Activated effector memory CD4-positive, alpha-beta T cell treated with Interleukin-2 at 50 U/mL for 16 hours (primary cell): ENCODE results near the gene ABCA8.
"Not testable (repeated sequence)": the region's sequence is repeated elsewhere in the genome, so short reads cannot be mapped to it uniquely, and the experiment has no call there.

Source experiments
- DNase-seq: peaks from one replicate; pipeline ENCODE4 v3.0.0-alpha.2; 2020

ABCA8 gene

DNA sequence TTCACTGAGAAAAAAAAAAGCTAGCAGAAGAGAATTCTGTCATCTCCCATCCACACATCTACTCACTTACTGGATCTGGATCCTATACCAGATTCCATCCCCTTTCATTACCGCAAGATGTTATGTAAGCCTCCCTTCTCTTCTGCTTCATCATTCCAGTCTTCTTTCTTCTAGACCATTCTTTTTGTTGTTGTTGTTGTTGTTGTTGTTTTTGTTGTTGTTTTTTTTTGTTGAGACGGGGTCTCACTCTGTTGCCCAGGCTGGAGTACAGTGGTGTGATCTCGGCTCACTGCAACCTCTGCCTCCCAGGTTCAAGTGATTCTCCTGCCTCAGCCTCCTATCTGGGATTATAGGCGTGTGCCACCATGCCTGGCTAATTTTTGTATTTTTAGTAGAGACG is 131.0 kb downstream of the ABCA8 start:
- DNase-seq: not testable (repeated sequence)

DNA sequence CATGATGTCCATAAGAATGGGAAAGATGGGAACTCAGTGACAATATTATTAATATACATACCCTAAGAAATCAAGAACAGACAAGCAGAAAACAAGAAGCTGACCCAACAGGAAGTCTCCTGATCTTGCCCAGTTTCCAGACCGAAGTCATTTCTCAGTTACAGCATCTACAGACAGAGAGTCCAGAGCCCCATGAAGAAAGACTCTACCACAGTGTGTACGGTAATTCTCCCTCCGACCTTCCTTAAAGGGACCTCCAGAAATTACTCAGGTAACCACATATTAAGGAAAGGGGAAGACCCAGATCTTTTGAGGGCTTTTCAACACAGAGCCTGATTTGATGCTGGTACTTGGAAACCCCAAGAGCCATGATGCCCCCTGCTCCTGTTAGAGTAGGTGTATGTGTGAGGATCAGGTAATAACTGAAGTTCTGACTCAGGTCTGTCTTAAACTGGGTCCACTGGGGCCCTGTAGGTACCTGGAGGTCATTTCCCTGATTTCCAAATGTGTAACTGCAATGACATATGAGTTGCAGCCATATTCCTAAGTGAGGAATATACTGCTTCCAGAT is 132.4 kb downstream of the ABCA8 start:
- no peak for DNase-seq

DNA sequence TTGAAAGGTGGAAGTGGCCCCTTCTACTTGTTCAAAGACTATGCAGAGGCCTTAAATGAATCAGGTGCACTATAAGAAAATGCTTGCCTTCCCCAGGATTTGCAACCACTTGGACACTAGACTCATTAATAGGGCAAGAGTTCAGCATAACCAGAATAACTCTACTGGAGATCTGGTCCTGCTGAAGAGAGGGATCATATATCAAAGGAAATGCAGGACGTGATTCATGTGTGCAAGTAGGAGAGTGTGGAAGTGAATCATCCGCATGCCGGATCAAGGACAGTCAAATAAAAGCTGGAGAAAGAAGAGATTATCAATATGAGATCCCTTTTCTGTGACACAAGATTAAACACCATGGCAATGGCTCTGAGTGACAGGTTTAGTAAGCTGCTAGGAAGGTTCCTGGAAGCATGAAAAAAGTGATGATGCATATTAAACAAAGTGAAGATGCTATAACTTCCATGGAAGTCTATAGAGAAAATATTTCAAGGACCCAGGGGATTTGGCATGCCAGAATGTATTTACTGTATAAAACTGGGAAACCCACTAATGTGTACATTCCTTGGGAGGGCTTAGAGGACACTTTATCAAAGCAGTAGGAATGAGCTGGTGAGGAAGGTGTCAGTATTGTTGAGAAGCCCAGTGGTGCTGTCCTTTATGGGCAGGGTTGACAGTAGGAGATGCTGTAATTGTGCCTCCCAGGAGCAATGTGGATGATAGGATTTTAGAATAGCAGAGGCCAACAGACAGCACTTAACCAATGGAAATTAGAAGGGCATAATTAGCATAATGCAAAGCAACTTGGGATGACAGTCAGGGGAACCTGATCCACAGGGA is 133.1 kb downstream of the ABCA8 start:
- DNase-seq: no peak

DNA sequence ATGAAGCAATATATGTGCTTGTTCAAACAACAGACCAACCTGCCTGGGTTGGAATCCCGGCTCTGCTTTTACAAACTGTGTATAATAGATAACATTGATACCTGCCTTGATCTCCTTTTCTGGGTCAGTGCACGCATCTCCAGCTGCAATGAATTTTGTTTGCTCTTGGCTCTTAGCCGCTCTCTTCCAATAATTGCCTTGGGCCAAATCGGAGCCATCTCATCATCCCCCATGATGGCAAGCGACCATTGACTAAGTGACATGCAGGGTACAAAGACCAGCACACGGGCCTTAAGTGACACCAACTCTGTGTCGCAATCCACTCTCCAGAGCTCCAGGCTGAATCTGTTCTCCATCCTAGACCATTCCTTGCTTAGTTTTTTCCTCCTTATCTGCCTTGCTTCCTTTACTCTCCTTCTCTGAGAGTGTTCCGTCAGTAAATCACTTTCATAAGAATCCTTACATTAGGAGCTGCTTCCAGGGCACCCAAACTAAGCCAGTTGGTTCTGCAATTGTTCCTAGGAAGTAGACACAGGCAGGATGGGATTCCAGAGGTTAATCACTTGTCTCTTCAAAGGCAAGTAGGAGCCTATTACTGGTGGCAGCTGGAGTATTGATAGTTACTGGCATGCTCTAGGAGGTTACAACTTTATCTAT is 134.2 kb downstream of the ABCA8 start:
- no peak for DNase-seq

DNA sequence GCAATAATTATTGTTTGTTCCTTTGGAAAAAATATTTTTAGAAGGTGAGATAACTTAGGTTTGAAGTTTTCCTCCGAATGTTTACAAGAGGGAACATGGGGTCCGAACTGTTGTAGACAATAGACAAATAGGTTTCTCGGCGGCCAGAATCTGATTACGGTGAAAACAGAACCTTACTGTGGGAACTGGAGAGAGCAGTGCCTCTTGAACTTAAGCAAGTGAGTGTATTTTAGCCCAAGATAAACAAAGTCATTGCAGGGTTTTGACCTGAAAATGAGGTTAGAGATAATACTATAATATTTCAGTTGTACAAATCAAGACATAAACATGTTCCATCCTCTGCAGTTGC is 134.7 kb downstream of the ABCA8 start:
- DNase-seq: no peak

DNA sequence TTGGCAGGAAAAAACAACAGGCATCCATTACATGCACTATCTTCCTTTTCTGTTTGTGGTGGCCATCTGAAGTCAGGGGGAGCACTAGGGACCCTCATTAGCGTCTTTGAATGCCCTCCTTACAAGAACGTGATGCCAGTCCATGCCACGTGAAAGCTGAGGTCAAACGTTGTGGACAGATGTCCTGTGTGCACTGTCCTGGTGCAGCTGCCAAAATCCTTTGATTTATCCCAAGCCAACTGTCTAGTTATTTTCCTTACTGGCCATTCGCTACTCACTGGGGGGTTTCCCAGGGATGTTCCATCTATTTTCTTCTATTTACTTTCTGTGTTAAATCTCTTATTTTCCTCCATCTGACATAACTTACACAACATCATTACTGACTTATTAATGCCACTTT is 135.7 kb downstream of the ABCA8 start:
- no peak for DNase-seq
